ENCODE measurements around the gene SORCS1.

The SORCS1 gene

GRCh38 chr10:107163881-107164861 lies at the start of gene SORCS1:
Gene SORCS1 (minus strand): TSS chr10:107164706.
- in situ Hi-C loops (cut with HindIII; ENCODE audit: low sequenced_read_pairs): no loop called here

DNA sequence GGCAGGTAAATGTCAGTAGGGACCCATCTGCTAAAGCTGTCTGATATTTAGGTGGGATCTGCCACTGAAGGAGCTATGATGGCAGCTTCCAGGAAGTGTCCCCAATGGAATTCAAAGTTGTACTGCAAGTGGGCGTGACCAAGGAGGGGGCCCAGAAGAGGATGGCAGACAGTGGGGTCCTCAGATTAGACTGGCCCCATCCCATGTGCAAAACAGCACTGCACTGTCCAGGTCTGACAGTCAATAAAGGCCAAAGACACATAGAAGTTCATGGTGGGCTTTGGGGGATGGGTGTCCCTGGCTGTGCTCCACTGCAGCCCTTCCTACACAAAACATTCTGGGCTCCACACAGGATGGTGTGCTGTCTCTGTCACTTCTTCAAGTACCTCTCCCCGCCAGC lies 49.8 kb upstream of the SORCS1 start:
- in situ Hi-C loops (cut with HindIII; ENCODE audit: low sequenced_read_pairs): no loop called here

GRCh38 chr10:107213861-107214260 lies 49.4 kb upstream of the SORCS1 start:
- in situ Hi-C loops (cut with HindIII; ENCODE audit: low sequenced_read_pairs): no loop called here

GRCh38 chr10:107206833-107207232 lies 42.3 kb upstream of the SORCS1 start:
- in situ Hi-C loops (cut with HindIII; ENCODE audit: low sequenced_read_pairs): no loop called here

DNA sequence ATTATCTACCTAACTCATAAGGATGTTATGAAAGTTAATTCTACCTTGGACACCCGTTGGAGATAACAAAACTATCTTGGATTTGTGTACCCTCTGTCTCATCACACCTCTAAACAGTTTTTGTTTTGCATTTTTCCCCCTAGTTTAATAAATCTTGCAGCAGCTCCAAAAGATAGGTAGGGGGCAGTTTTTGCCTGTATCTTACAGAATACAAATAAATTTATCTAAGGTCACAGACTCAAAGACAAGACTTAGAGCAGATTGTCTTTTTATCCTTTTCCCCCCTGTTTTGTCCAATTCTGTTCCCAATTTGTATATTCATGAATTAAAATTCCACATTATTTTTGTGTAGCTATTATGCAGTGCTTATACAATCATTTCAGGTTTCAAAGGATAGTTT lies 5.0 kb upstream of the SORCS1 start:
- in situ Hi-C loops (cut with HindIII; ENCODE audit: low sequenced_read_pairs): no loop called here

DNA sequence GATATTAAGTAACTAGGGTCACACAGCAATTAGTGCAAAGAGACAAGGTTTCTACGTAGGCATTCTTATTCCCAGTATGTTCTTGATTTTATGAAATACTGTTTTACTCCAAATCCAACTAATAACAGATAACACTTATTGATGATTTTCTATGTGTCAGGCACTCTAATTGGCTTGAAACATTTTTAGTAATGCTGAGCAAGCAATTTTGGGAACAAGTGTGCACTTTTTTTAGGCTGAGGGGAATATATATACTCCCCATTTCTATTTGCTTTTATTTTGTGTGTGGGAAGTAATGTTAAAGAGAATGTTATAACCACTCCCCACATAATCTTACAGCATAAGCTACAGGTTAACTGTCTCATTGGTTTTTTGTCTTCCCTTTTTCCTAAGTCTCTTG lies 4.2 kb upstream of the SORCS1 start:
- in situ Hi-C loops (cut with HindIII; ENCODE audit: low sequenced_read_pairs): no loop called here

- in situ Hi-C loops (cut with HindIII; ENCODE audit: low sequenced_read_pairs): no loop called here
These were observed 1.9 kb upstream of the SORCS1 start for GRCh38 chr10:107166403-107166802.

DNA sequence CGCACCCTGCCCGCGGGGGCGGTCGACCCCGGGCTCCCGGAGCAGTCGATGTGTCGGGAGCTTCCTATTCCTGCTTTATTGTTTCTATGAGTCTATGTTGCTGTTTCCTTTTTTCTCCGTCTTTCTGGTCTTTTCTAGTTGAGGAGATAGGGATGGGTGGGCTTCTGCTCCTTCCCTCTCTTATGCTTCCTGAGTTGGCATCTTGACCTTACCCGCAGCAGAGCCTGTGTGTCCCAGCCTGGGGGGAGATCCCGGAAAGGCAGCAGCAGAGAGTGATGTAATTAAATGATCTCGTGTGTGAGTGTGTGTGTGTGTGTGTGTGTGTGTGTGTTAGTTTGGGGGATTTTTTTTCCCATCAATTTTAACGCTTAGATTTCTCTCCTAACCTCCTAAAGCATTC lies 486 bp upstream of the SORCS1 start:
- in situ Hi-C loops (cut with HindIII; ENCODE audit: low sequenced_read_pairs): no loop called here

- in situ Hi-C loops (cut with HindIII; ENCODE audit: low sequenced_read_pairs): no loop called here
These were observed 1.2 kb downstream of the SORCS1 start for GRCh38 chr10:107163076-107163855.

GRCh38 chr10:107160866-107161265 lies 3.6 kb downstream of the SORCS1 start:
- in situ Hi-C loops (cut with HindIII; ENCODE audit: low sequenced_read_pairs): no loop called here

DNA sequence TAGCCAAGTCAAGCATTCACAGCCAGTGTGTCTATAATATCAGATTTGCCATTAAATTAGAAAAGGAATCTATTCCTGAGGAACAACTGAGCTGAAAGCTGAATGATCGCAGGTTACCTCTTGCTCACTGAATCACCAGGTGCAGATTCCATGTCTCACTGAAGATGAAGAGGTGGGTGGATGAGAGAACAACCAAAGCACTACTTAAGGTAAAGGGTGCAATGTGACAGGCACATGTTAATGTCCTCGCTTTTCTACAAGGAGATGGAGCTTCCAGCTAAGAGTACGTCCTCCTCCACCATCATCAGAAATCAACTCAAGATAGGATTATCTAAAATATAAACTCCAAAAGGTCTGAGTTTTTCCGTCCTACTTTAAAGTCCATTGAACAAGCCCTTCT lies 4.6 kb downstream of the SORCS1 start:
- in situ Hi-C loops (cut with HindIII; ENCODE audit: low sequenced_read_pairs): no loop called here

DNA sequence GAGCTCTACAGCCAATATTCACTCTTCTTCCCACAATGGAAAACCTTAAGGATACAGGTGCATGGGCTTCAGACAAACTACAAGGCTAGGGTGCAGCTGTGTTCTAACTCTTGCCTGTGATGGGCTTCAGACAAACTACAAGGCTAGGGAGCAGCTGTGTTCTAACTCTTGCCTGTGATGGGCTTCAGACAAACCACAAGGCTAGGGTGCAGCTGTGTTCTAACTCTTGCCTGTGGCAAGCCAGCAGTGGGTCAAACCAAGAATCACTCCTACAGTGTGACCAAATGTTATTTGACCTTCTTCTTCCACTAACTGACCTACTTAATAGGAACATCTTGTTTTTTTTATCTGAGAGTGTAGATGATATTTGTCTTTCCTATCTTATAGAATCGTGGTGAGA lies 7.4 kb downstream of the SORCS1 start:
- in situ Hi-C loops (cut with HindIII; ENCODE audit: low sequenced_read_pairs): no loop called here

DNA sequence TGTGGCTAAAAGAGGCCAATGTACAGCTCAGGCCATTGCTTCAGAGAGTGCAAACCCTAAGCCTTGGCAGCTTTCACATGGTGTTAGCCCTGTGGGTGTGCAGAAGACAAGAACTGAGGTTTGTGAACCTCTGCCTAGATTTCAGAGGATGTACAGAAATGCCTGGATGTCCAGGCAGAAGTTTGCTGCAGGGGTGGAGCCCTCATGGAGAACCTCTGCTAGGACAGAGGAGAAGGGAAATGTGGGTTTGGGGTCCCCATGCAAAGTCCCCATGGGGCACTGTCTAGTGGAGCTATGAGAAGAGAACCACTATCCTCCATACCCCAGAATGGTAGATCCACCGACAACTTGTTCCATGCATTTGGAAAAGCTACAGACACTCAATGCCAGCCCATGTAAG lies 12.4 kb downstream of the SORCS1 start:
- in situ Hi-C loops (cut with HindIII; ENCODE audit: low sequenced_read_pairs): no loop called here

GRCh38 chr10:107148906-107149305 lies 15.6 kb downstream of the SORCS1 start:
- in situ Hi-C loops (cut with HindIII; ENCODE audit: low sequenced_read_pairs): no loop called here

- in situ Hi-C loops (cut with HindIII; ENCODE audit: low sequenced_read_pairs): no loop called here
These were observed 20.0 kb downstream of the SORCS1 start for GRCh38 chr10:107144490-107144889.

GRCh38 chr10:107141524-107142061 lies 22.9 kb downstream of the SORCS1 start:
- in situ Hi-C loops (cut with HindIII; ENCODE audit: low sequenced_read_pairs): no loop called here

DNA sequence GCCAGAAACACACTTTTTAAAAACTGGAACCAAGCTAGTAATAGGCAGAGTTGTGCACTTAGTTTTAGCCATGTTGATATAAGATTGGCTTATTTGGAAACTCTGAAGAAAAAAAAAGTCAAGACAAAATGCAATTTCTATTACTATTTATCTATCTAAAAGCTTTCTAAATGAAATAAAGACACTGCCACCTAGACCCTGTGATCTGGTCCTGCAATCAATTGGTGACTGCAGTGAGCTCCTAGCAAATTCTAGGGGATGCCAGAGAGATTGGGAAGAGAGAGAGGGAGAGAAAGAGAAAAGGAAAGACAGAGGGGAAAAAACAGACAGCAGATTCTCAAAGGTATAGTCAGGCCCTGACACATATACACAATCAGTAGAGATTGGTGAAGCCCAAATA lies 25.3 kb downstream of the SORCS1 start:
- in situ Hi-C loops (cut with HindIII; ENCODE audit: low sequenced_read_pairs): no loop called here

- in situ Hi-C loops (cut with HindIII; ENCODE audit: low sequenced_read_pairs): no loop called here
These were observed 30.9 kb downstream of the SORCS1 start for GRCh38 chr10:107133656-107134055.

DNA sequence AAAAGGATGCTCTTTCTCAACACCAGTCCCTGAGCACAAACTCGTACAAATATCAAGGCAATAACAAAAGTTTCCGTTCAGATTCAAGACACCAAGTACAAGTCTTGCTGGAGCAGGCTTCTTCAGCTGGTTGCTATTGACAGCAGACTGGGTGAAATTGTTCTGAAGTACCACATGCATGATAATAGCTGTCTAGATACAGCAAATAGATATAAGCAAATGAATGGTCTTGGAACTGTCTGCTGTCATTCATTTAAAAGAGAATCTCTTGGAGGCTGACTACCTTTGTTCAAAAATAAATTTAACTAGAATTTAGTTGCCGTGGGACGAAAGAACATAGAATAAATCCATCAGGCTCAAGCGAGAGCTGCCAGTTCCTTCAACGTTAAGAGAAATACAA lies 35.5 kb downstream of the SORCS1 start:
- in situ Hi-C loops (cut with HindIII; ENCODE audit: low sequenced_read_pairs): no loop called here

DNA sequence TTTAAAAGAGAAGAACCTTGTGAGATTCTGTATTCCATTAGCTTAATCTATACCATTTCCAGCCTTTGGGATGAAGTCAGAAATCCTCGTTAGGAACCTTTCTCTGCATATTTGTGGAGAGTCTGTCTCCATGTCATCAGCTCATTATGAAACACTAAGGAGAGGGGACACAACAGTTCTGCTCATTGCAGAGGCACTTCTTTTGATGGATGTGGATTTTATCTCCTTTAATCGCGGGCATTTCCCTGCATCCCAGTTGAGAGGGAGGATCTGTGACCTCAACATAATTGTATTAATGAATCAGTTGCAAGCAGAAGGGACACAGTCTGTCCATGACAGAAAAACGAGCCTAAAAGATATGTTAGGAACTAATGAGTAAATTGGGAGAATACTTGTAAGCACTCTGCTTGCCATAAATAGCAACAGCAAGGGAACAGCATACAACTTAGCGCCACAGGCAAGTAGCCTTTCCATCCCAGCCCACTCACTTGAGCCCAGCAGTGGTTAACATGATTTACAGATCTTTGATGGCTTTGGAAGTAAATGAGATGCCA lies 37.9 kb downstream of the SORCS1 start:
- in situ Hi-C loops (cut with HindIII; ENCODE audit: low sequenced_read_pairs): no loop called here

DNA sequence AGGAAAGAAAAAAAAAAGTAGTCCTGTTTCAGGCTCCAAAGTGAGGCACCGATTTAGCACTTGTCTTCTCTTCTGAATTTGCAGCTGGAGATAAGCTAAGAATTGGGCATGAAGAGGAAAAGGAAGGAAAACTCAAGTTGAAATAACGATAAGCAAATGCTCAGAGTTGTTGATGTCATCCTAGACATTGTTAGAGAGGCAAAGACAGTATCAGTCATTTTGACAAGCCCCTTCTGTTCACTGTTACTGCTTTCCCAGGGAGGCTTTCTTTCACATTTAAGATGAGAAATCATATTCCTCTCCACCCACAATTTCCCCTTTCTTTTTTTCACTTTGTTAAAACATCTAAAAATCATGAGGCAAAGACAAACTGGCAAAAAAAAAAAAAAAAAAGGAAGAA lies 41.8 kb downstream of the SORCS1 start:
- in situ Hi-C loops (cut with HindIII; ENCODE audit: low sequenced_read_pairs): no loop called here
